Vagina (tissue), 2 donors: ENCODE results near the gene LBHD1. TPM values are rescaled to one million over a fixed set of nuclear protein-coding genes. Genes with fewer than 3 reads are reported as not detected.

ENCODE experiments used
- DNase-seq, 2 donors: peaks; one replicate each; pipeline ENCODE4 v3.0.0-alpha.2; 2017; ENCODE audit errors: extremely low spot score in 2 of 2
- H3K27ac ChIP-seq: fragments of 200-600 bp; sonication (generic); one replicate; pipeline ENCODE4 v1.5.1; 2019
- H3K27me3 ChIP-seq: fragments of 200-600 bp; sonication (generic); one replicate; pipeline ENCODE4 v1.5.1; 2019
- H3K36me3 ChIP-seq, 2 donors: fragments of 200-600 bp; sonication (generic); one replicate each; pipeline ENCODE4 v1.5.1; 2017 to 2019
- H3K4me1 ChIP-seq: fragments of 200-600 bp; sonication (generic); one replicate; pipeline ENCODE4 v1.5.1; 2019
- H3K4me3 ChIP-seq, 2 donors: fragments of 200-600 bp; sonication (generic); 1 replicate in 1 of 2; 2 replicates in 1 of 2; pipeline ENCODE4 v1.5.1; 2016 to 2019
- H3K9me3 ChIP-seq: fragments of 200-600 bp; sonication (generic); one replicate; pipeline ENCODE4 v1.5.1; 2019
- POLR2A ChIP-seq, 2 donors: fragments of 450-650 bp; IDR thresholded peaks; one replicate each; pipeline ENCODE4 v1.6.1; 2017; ENCODE audit warnings: antibody characterized with exemption in 2 of 2, mild to moderate bottlenecking in 2 of 2, moderate library complexity in 2 of 2
- POLR2AphosphoS5 ChIP-seq, 2 donors: sonication (generic); formaldehyde crosslinking; IDR thresholded peaks; one replicate each; pipeline ENCODE4 v1.9.0; 2017; ENCODE audit warnings: antibody characterized with exemption in 2 of 2, mild to moderate bottlenecking in 2 of 2, low read depth in 1 of 2; ENCODE audit not compliant: insufficient read depth in 1 of 2
- intact Hi-C: fragments of 100-400 bp; cut with DNase I; formaldehyde crosslinking; loops from one replicate; pipeline ENCODE4 v1.15.1; 2023
- total RNA-seq: library from RNA; depleted of rRNA; stranded (reverse); fragments of >200 nt; gene quantifications from one replicate; pipeline ENCODE4 v1.2.3, GENCODE V29; 2016
- TF ChIP-seq, protein P1 (sequence below), 3 experiments: fragments of 450-650 bp in 2 of 3; fragments of 200-600 bp in 1 of 3; sonication (generic) in 1 of 3; IDR thresholded peaks; one replicate each; pipeline ENCODE4 v1.5.1; 2017 to 2019; ENCODE audit warnings: antibody characterized with exemption in 3 of 3, mild to moderate bottlenecking in 2 of 3, moderate library complexity in 2 of 3

LBHD1 gene
- total RNA-seq, 1 donor from 2014 or later, result 6.9 TPM

- Histone ChIP-seq H3K27me3 (no peaks in the 10 kb centered on the region), H3K4me1 (peaks cover 40% of the 10 kb centered on the region), H3K36me3 (peaks cover 0 to 17% of the 10 kb centered on the region in 2 donors), H3K4me3 (no peak overlapping the region), H3K27ac (no peak overlapping the region), H3K9me3 (no peaks in the 10 kb centered on the region)
- DNase-seq, result no peak
- intact Hi-C loops, result no loop called here
- TF ChIP-seq, protein P1, sequence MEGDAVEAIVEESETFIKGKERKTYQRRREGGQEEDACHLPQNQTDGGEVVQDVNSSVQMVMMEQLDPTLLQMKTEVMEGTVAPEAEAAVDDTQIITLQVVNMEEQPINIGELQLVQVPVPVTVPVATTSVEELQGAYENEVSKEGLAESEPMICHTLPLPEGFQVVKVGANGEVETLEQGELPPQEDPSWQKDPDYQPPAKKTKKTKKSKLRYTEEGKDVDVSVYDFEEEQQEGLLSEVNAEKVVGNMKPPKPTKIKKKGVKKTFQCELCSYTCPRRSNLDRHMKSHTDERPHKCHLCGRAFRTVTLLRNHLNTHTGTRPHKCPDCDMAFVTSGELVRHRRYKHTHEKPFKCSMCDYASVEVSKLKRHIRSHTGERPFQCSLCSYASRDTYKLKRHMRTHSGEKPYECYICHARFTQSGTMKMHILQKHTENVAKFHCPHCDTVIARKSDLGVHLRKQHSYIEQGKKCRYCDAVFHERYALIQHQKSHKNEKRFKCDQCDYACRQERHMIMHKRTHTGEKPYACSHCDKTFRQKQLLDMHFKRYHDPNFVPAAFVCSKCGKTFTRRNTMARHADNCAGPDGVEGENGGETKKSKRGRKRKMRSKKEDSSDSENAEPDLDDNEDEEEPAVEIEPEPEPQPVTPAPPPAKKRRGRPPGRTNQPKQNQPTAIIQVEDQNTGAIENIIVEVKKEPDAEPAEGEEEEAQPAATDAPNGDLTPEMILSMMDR (IDR thresholded peaks at IDR 0.05), result no peak
- TF ChIP-seq POLR2AphosphoS5 (IDR thresholded peaks at IDR 0.05; ENCODE audit: insufficient read depth in 1 of 2, low read depth in 1 of 2) (no peak), POLR2A (IDR thresholded peaks at IDR 0.05) (no peak)
Measured at GRCh38 chr11:62649486-62649885, 22.6 kb downstream of the LBHD1 start.

DNA sequence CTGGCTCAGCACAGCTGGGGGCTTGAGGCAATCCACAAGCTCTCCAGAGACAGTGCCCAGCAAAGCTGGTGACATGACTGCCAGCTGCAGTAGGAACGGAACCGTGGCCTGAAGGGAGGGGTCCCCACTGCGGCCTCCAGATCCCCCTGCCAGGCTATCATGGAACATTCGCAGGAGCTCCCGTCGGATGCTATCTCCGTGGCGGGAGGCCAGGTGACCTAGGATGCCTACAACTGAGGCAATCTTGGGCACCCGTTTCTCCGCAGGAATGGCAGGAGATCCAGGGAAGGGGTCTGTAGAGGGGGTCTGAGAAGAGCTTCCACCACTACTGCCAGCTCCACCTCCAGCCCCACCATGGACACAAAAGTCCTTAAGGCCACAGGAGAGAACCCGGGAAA is 23.1 kb downstream of the LBHD1 start:
- DNase-seq, result no peak
- peaks cover 0 to 22% of the 10 kb centered on the region in 2 donors for H3K36me3 ChIP-seq
- no peaks in the 10 kb centered on the region for H3K9me3 ChIP-seq
- intact Hi-C loops, result no loop called here
- no peak overlapping the region for H3K4me3 ChIP-seq
- TF ChIP-seq POLR2AphosphoS5 (IDR thresholded peaks at IDR 0.05; ENCODE audit: insufficient read depth in 1 of 2, low read depth in 1 of 2) (no peak), POLR2A (IDR thresholded peaks at IDR 0.05) (no peak)
- TF ChIP-seq, protein P1 (IDR thresholded peaks at IDR 0.05), result no peak
- no peaks in the 10 kb centered on the region for H3K27me3 ChIP-seq
- H3K27ac ChIP-seq, result no peak overlapping the region
- H3K4me1 ChIP-seq, result peaks cover 43% of the 10 kb centered on the region

- Histone ChIP-seq H3K9me3 (no peaks in the 10 kb centered on the region), H3K36me3 (peaks cover 0 to 28% of the 10 kb centered on the region in 2 donors), H3K4me1 (peaks cover 43% of the 10 kb centered on the region), H3K4me3 (no peak overlapping the region), H3K27me3 (no peaks in the 10 kb centered on the region), H3K27ac (no peak overlapping the region)
- intact Hi-C loops, result no loop called here
- TF ChIP-seq, protein P1 (IDR thresholded peaks at IDR 0.05), result no peak
- DNase-seq, result no peak
Measured at GRCh38 chr11:62648185-62648966, 23.7 kb downstream of the LBHD1 start.

- Histone ChIP-seq H3K36me3 (peaks cover 0 to 34% of the 10 kb centered on the region in 2 donors), H3K9me3 (no peaks in the 10 kb centered on the region), H3K4me3 (no peak overlapping the region), H3K27ac (no peak overlapping the region), H3K4me1 (peaks cover 41% of the 10 kb centered on the region), H3K27me3 (no peaks in the 10 kb centered on the region)
- TF ChIP-seq POLR2A (IDR thresholded peaks at IDR 0.05) (no peak), POLR2AphosphoS5 (IDR thresholded peaks at IDR 0.05; ENCODE audit: insufficient read depth in 1 of 2, low read depth in 1 of 2) (no peak)
- TF ChIP-seq, protein P1 (IDR thresholded peaks at IDR 0.05), result no peak
- intact Hi-C loops, result no loop called here
- DNase-seq, result no peak
Measured at GRCh38 chr11:62647609-62648005, 24.5 kb downstream of the LBHD1 start.
